ENCODE measurements around the gene MRPL55. TPM values are rescaled to one million over a fixed set of nuclear protein-coding genes. Genes with fewer than 3 reads are reported as not detected.
"Not testable (repeated sequence)": the region's sequence is repeated elsewhere in the genome, so short reads cannot be mapped to it uniquely, and the experiment has no call there.

Gene MRPL55
- total RNA-seq, 1 experiment from 2014 or later: 60.4 TPM

GRCh38 chr1:228114827-228115226, 5.7 kb upstream of the MRPL55 start:
- intact Hi-C loops (cut with micrococcal nuclease; ENCODE audit: unreplicated experiment): no loop called here
- BruUV-seq (replicated peaks): no TSS peak
- H3K27me3 ChIP-seq (replicated peaks; ENCODE audit: insufficient read depth, low read depth, low read length, poor library complexity): no peaks in the 10 kb centered on the region
- no peaks in the 10 kb centered on the region for H3K36me3 ChIP-seq (ENCODE audit: insufficient read depth, low read length, poor library complexity, severe bottlenecking)
- no peak overlapping the region for H3K27ac ChIP-seq (ENCODE audit: low read depth, low read length, poor library complexity, severe bottlenecking)
- peaks cover 5% of the 10 kb centered on the region for H3K4me1 ChIP-seq (ENCODE audit: insufficient read depth, low read length, poor library complexity, severe bottlenecking)
- CTCF ChIA-PET: no interaction called here
- DNase-seq (ENCODE audit: low spot score): no peak
- POLR2A ChIA-PET (ENCODE audit: low non-redundant PET): no interaction called here
- no peak for TF ChIP-seq EZH2 (IDR thresholded peaks at IDR 0.05; ENCODE audit: borderline replicate concordance, low read depth, low read length, poor library complexity, severe bottlenecking)
- TF ChIP-seq, protein P1, sequence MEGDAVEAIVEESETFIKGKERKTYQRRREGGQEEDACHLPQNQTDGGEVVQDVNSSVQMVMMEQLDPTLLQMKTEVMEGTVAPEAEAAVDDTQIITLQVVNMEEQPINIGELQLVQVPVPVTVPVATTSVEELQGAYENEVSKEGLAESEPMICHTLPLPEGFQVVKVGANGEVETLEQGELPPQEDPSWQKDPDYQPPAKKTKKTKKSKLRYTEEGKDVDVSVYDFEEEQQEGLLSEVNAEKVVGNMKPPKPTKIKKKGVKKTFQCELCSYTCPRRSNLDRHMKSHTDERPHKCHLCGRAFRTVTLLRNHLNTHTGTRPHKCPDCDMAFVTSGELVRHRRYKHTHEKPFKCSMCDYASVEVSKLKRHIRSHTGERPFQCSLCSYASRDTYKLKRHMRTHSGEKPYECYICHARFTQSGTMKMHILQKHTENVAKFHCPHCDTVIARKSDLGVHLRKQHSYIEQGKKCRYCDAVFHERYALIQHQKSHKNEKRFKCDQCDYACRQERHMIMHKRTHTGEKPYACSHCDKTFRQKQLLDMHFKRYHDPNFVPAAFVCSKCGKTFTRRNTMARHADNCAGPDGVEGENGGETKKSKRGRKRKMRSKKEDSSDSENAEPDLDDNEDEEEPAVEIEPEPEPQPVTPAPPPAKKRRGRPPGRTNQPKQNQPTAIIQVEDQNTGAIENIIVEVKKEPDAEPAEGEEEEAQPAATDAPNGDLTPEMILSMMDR (conservative IDR thresholded peaks at IDR 0.05; ENCODE audit: low read depth, low read length): no peak
- peaks cover 27% of the 10 kb centered on the region for H3K9me3 ChIP-seq (ENCODE audit: low read depth, low read length, poor library complexity, severe bottlenecking)
- H3K4me3 ChIP-seq (ENCODE audit: low read depth, low read length, poor library complexity, severe bottlenecking): no peak overlapping the region

DNA sequence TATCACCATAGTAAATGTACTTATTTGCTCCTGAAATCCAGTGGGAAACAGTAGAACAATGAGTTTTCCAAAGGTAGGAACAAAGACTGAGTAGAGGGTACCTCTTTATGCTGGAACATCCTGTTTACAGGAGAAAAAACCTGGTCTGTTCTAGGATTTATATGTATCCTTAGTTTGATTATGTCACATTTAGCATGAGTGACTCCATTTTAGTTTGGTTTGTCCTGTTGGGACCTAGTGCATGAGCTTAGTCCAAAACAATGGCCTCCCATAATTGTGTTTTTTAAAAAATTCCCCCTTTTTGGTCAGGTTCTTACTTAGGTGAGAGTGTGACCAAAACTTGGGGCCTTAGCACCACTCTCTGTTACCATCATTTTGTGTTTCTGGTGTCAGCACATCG, 3.5 kb upstream of the MRPL55 start:
- BruUV-seq (replicated peaks): no TSS peak
- Histone ChIP-seq H3K36me3 (ENCODE audit: insufficient read depth, low read length, poor library complexity, severe bottlenecking) (no peaks in the 10 kb centered on the region), H3K4me3 (ENCODE audit: low read depth, low read length, poor library complexity, severe bottlenecking) (no peak overlapping the region), H3K27ac (ENCODE audit: low read depth, low read length, poor library complexity, severe bottlenecking) (no peak overlapping the region), H3K4me1 (ENCODE audit: insufficient read depth, low read length, poor library complexity, severe bottlenecking) (peaks cover 5% of the 10 kb centered on the region), H3K27me3 (replicated peaks; ENCODE audit: insufficient read depth, low read depth, low read length, poor library complexity) (no peaks in the 10 kb centered on the region), H3K9me3 (ENCODE audit: low read depth, low read length, poor library complexity, severe bottlenecking) (peaks cover 9% of the 10 kb centered on the region)
- ChIA-PET POLR2A (ENCODE audit: low non-redundant PET) (no interaction called here), CTCF (no interaction called here)
- intact Hi-C loops (cut with micrococcal nuclease; ENCODE audit: unreplicated experiment): no loop called here
- no peak for DNase-seq (ENCODE audit: low spot score)
- TF ChIP-seq EZH2 (IDR thresholded peaks at IDR 0.05; ENCODE audit: borderline replicate concordance, low read depth, low read length, poor library complexity, severe bottlenecking): no peak
- TF ChIP-seq, protein P1 (conservative IDR thresholded peaks at IDR 0.05; ENCODE audit: low read depth, low read length): no peak

DNA sequence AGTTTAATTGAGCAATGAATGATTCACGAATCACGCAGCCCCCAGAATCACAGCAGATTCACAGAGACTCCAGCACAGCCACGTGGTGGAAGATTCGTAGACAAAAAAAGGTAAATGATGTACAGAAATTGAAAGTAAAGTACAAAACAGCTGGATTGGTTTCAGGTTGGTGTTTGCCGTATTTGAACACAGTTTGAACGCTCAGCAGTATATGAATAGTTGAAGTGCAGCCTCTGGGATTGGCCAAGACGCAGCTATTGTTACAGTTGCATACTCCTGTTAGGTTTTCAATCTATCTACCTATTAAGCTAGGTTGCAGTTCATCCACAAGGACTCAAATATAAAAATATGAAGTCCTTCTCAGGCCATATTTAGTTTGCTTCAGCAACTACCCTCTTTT, 3.1 kb upstream of the MRPL55 start:
- CTCF ChIA-PET: no interaction called here
- intact Hi-C loops (cut with micrococcal nuclease; ENCODE audit: unreplicated experiment): no loop called here

DNA sequence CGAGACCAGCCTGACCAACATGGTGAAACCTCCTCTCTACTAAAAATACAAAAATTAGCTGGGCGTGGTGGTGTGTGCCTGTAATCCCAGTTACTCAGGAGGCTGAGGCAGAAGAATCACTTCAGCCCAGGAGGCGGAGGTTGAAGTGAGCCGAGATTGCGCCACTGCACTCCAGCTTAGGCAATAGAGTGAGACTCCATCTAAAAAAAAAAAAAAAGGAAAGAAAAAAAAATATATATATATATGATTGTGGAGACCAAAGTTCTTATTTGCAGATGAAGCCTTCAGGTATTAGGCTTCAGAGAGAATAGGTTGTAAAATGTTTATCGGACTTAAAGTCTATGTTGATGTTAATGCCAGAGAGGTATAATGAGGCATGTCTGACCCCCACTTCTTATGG, 2.2 kb upstream of the MRPL55 start:
- POLR2A ChIA-PET (ENCODE audit: low non-redundant PET); intact Hi-C loops (cut with micrococcal nuclease; ENCODE audit: unreplicated experiment); CTCF ChIA-PET: not testable (repeated sequence)

More for the DNA sequence above, 3.1 kb upstream of the MRPL55 start:
- TF ChIP-seq, protein P1 (conservative IDR thresholded peaks at IDR 0.05; ENCODE audit: low read depth, low read length): no peak
- TF ChIP-seq EZH2 (IDR thresholded peaks at IDR 0.05; ENCODE audit: borderline replicate concordance, low read depth, low read length, poor library complexity, severe bottlenecking): no peak
- H3K4me3 ChIP-seq (ENCODE audit: low read depth, low read length, poor library complexity, severe bottlenecking): no peak overlapping the region
- peaks cover 5% of the 10 kb centered on the region for H3K9me3 ChIP-seq (ENCODE audit: low read depth, low read length, poor library complexity, severe bottlenecking)
- no peaks in the 10 kb centered on the region for H3K27me3 ChIP-seq (replicated peaks; ENCODE audit: insufficient read depth, low read depth, low read length, poor library complexity)
- no peaks in the 10 kb centered on the region for H3K36me3 ChIP-seq (ENCODE audit: insufficient read depth, low read length, poor library complexity, severe bottlenecking)
- no peak overlapping the region for H3K27ac ChIP-seq (ENCODE audit: low read depth, low read length, poor library complexity, severe bottlenecking)
- H3K4me1 ChIP-seq (ENCODE audit: insufficient read depth, low read length, poor library complexity, severe bottlenecking): peaks cover 5% of the 10 kb centered on the region
- no peak for DNase-seq (ENCODE audit: low spot score)
- POLR2A ChIA-PET (ENCODE audit: low non-redundant PET): no interaction called here
- no TSS peak for BruUV-seq (replicated peaks)

More for the DNA sequence above, 2.2 kb upstream of the MRPL55 start:
- H3K4me3 ChIP-seq (ENCODE audit: low read depth, low read length, poor library complexity, severe bottlenecking); DNase-seq (ENCODE audit: low spot score); H3K36me3 ChIP-seq (ENCODE audit: insufficient read depth, low read length, poor library complexity, severe bottlenecking); BruUV-seq (replicated peaks); H3K9me3 ChIP-seq (ENCODE audit: low read depth, low read length, poor library complexity, severe bottlenecking); H3K27me3 ChIP-seq (replicated peaks; ENCODE audit: insufficient read depth, low read depth, low read length, poor library complexity); H3K4me1 ChIP-seq (ENCODE audit: insufficient read depth, low read length, poor library complexity, severe bottlenecking); H3K27ac ChIP-seq (ENCODE audit: low read depth, low read length, poor library complexity, severe bottlenecking): not testable (repeated sequence)

Data from A673 (cell line).